ENCODE results near the gene TMEM178B. TPM values are rescaled to one million over a fixed set of nuclear protein-coding genes. Genes with fewer than 3 reads are reported as not detected.

TMEM178B gene
- total RNA-seq, 1 experiment from 2014 or later, result 0.39 TPM

DNA sequence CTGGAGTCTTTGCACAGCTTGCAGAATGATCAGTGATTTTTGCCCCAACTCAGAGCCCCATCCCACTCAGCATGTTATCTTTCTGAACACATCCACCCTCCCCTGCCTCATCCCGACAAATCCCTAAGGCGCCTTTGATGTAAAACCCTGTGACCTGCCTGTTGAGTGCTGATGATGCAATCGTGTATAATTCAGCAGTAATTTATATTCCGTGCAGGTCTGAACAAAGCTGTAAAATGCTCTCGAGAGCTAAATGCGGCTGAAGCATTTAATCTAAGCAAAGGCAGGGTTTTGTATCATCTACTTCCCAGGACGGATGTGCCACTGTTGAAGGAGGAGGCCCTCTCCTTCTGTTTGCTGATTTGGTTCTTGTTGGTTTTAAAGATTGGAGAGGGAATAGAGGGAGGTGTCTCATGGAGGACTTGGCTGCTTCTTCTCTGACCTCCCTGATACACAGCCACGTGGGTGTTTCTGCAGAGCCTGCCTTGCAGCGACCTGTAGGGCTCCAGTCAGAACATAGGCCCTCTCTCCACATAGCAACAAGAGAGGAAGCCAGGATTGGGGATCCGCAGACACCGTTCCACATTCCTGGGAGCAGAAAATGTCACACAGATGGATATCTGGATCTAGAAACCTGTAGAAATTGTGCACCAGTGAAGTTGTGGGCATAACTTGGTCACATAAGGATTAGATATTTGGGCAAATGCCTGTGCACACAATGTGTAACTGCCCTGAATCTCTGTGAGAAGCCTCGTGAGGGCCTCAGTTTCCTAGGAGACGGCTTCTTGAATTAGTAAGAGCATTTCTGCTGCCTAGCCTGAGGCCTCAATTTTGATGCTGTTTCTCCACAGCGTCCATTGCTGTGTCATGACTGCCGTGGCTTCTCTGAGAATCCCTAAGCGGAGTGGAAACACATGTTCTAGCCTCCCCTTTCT is 387.2 kb downstream of the TMEM178B start:
- BruUV-seq (replicated peaks), result no TSS peak
- in situ Hi-C loops (cut with HindIII; ENCODE audit: low pct_unique_long_range_greater_than_20kb, low sequenced_read_pairs), result no loop called here

DNA sequence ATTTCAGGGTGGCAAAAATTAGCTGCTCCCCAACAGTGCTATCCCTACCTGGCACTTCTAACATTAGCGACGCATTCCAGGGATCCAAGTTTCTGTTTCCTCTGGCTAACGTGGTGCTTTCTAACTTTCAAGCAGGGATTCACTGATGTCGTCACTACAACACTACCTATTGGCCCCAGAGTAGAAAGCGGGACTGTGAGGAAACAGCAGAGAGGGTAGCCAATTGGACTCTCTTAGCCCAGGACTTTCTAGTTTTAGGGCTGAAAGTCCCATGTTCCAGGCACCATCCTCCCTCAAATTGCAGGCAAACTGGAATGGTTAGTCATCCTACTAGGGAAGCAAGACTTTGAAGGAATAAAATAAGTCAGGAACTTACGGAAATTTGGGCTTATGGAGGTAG is 388.1 kb downstream of the TMEM178B start:
- Histone ChIP-seq H3K4me3 (ENCODE audit: low read depth in 2 of 2, low read length in 2 of 2) (no peak overlapping the region), H3K4me1 (ENCODE audit: control insufficient read depth, insufficient read depth, low read length) (no peaks in the 10 kb centered on the region), H3K36me3 (ENCODE audit: control insufficient read depth, insufficient read depth, low read length) (no peaks in the 10 kb centered on the region), H3K27ac (ENCODE audit: low read length) (no peak overlapping the region), H3K27me3 (ENCODE audit: control insufficient read depth, insufficient read depth, low read length) (no peaks in the 10 kb centered on the region; the same call in none of the 2 replicates), H3K9me3 (ENCODE audit: control insufficient read depth, insufficient read depth, low read depth, low read length) (no peaks in the 10 kb centered on the region)
- TF ChIP-seq POLR2AphosphoS5 (IDR thresholded peaks at IDR 0.05; ENCODE audit: low read depth, low read length), result no peak
- TF ChIP-seq TCF7L2 (IDR thresholded peaks at IDR 0.05; ENCODE audit: low read depth, low read length), result no peak
- TF ChIP-seq, protein P1, sequence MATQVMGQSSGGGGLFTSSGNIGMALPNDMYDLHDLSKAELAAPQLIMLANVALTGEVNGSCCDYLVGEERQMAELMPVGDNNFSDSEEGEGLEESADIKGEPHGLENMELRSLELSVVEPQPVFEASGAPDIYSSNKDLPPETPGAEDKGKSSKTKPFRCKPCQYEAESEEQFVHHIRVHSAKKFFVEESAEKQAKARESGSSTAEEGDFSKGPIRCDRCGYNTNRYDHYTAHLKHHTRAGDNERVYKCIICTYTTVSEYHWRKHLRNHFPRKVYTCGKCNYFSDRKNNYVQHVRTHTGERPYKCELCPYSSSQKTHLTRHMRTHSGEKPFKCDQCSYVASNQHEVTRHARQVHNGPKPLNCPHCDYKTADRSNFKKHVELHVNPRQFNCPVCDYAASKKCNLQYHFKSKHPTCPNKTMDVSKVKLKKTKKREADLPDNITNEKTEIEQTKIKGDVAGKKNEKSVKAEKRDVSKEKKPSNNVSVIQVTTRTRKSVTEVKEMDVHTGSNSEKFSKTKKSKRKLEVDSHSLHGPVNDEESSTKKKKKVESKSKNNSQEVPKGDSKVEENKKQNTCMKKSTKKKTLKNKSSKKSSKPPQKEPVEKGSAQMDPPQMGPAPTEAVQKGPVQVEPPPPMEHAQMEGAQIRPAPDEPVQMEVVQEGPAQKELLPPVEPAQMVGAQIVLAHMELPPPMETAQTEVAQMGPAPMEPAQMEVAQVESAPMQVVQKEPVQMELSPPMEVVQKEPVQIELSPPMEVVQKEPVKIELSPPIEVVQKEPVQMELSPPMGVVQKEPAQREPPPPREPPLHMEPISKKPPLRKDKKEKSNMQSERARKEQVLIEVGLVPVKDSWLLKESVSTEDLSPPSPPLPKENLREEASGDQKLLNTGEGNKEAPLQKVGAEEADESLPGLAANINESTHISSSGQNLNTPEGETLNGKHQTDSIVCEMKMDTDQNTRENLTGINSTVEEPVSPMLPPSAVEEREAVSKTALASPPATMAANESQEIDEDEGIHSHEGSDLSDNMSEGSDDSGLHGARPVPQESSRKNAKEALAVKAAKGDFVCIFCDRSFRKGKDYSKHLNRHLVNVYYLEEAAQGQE (IDR thresholded peaks at IDR 0.05; ENCODE audit: insufficient read depth in 1 of 2, low read depth in 2 of 2, low read length in 1 of 2), result no peak
- TF ChIP-seq, protein P2, sequence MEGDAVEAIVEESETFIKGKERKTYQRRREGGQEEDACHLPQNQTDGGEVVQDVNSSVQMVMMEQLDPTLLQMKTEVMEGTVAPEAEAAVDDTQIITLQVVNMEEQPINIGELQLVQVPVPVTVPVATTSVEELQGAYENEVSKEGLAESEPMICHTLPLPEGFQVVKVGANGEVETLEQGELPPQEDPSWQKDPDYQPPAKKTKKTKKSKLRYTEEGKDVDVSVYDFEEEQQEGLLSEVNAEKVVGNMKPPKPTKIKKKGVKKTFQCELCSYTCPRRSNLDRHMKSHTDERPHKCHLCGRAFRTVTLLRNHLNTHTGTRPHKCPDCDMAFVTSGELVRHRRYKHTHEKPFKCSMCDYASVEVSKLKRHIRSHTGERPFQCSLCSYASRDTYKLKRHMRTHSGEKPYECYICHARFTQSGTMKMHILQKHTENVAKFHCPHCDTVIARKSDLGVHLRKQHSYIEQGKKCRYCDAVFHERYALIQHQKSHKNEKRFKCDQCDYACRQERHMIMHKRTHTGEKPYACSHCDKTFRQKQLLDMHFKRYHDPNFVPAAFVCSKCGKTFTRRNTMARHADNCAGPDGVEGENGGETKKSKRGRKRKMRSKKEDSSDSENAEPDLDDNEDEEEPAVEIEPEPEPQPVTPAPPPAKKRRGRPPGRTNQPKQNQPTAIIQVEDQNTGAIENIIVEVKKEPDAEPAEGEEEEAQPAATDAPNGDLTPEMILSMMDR (IDR thresholded peaks at IDR 0.05), result no peak
- TF ChIP-seq SIN3A (IDR thresholded peaks at IDR 0.05; ENCODE audit: borderline replicate concordance, insufficient read depth, low read depth, low read length), result no peak
- ChIA-PET CTCF (no interaction called here), POLR2A (no interaction called here)
- ATAC-seq (no peak), DNase-seq (ENCODE audit: low read depth, low spot score) (no peak)
- no TSS peak for BruUV-seq (replicated peaks)
- intact Hi-C loops (cut with micrococcal nuclease; ENCODE audit: unreplicated experiment), result no loop called here
- in situ Hi-C loops (cut with HindIII; ENCODE audit: low pct_unique_long_range_greater_than_20kb, low sequenced_read_pairs), result no loop called here

More for the DNA sequence above, 387.2 kb downstream of the TMEM178B start:
- H3K9me3 ChIP-seq (ENCODE audit: control insufficient read depth, insufficient read depth, low read depth, low read length), result no peaks in the 10 kb centered on the region
- ChIA-PET POLR2A (no interaction called here), CTCF (no interaction called here)
- ATAC-seq (no peak), DNase-seq (ENCODE audit: low read depth, low spot score) (no peak)
- no peaks in the 10 kb centered on the region for H3K36me3 ChIP-seq (ENCODE audit: control insufficient read depth, insufficient read depth, low read length)
- no peak overlapping the region for H3K27ac ChIP-seq (ENCODE audit: low read length)
- no peak overlapping the region for H3K4me3 ChIP-seq (ENCODE audit: low read depth in 2 of 2, low read length in 2 of 2)
- intact Hi-C loops (cut with micrococcal nuclease; ENCODE audit: unreplicated experiment), result no loop called here
- TF ChIP-seq POLR2AphosphoS5 (IDR thresholded peaks at IDR 0.05; ENCODE audit: low read depth, low read length) (no peak), SIN3A (IDR thresholded peaks at IDR 0.05; ENCODE audit: borderline replicate concordance, insufficient read depth, low read depth, low read length) (no peak), TCF7L2 (IDR thresholded peaks at IDR 0.05; ENCODE audit: low read depth, low read length) (no peak)
- TF ChIP-seq, protein P2 (IDR thresholded peaks at IDR 0.05), result no peak
- TF ChIP-seq, protein P1 (IDR thresholded peaks at IDR 0.05; ENCODE audit: insufficient read depth in 1 of 2, low read depth in 2 of 2, low read length in 1 of 2), result no peak
- H3K27me3 ChIP-seq (ENCODE audit: control insufficient read depth, insufficient read depth, low read length), result no peaks in the 10 kb centered on the region; the same call in none of the 2 replicates
- H3K4me1 ChIP-seq (ENCODE audit: control insufficient read depth, insufficient read depth, low read length), result no peaks in the 10 kb centered on the region

Measured in Panc1 (cell line).